ENCODE measurements around the gene PRPF19. TPM values are rescaled to one million over a fixed set of nuclear protein-coding genes. Genes with fewer than 3 reads are reported as not detected.

PRPF19 gene
- total RNA-seq, 2 experiments from 2014 or later: 120 to 153 TPM

DNA sequence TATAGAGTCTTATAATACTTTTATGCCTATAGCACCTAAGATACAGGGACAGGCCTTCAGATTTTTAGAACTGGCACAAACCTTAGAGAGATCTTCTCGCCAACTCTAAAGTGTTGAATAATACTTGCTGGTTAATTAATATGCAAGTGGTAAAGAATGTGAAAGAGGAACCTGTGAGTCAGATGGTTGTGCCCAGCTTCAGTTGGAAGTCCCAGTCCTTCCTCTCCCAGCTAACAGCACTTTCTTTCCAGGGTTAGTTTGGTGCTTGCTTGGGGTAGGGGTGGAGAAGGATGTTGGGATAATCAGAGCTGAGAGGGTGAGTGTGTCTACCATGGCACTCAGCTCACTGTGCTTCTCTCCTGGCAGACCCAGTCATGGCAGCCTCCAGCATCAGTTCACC lies 12.9 kb upstream of the PRPF19 start:
- H3K36me3 ChIP-seq (ENCODE audit: insufficient read depth, low read length): peaks cover 79% of the 10 kb centered on the region
- no peak overlapping the region for H3K27ac ChIP-seq (ENCODE audit: low read depth, low read length, poor library complexity, severe bottlenecking)
- TF ChIP-seq, protein P1, sequence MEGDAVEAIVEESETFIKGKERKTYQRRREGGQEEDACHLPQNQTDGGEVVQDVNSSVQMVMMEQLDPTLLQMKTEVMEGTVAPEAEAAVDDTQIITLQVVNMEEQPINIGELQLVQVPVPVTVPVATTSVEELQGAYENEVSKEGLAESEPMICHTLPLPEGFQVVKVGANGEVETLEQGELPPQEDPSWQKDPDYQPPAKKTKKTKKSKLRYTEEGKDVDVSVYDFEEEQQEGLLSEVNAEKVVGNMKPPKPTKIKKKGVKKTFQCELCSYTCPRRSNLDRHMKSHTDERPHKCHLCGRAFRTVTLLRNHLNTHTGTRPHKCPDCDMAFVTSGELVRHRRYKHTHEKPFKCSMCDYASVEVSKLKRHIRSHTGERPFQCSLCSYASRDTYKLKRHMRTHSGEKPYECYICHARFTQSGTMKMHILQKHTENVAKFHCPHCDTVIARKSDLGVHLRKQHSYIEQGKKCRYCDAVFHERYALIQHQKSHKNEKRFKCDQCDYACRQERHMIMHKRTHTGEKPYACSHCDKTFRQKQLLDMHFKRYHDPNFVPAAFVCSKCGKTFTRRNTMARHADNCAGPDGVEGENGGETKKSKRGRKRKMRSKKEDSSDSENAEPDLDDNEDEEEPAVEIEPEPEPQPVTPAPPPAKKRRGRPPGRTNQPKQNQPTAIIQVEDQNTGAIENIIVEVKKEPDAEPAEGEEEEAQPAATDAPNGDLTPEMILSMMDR (conservative IDR thresholded peaks at IDR 0.05; ENCODE audit: low read length): no peak
- no peak for TF ChIP-seq EZH2phosphoT487 (IDR thresholded peaks at IDR 0.05; ENCODE audit: borderline replicate concordance, low read depth, low read length)
- no peak overlapping the region for H2AFZ ChIP-seq (ENCODE audit: low read length)
- H4K20me1 ChIP-seq (ENCODE audit: insufficient read depth, low read length): peaks cover 13% of the 10 kb centered on the region; the same call in 1 of the 2 replicates
- CTCF ChIA-PET (ENCODE audit: unreplicated experiment): interaction anchor here (1.5 kb wide), 1 partner anchor 10 kb away, joined by 6 read pairs; no protein-coding TSS in a partner anchor
- peaks cover 55% of the 10 kb centered on the region for H3K79me2 ChIP-seq (ENCODE audit: insufficient read depth, low read depth, low read length)
- H3K4me2 ChIP-seq (ENCODE audit: low read length): peak overlapping the region; percentile 46
- H3K4me3 ChIP-seq (ENCODE audit: low read depth, low read length, poor library complexity, severe bottlenecking): no peak overlapping the region
- POLR2A ChIA-PET: interaction anchor here (0.9 to 1.2 kb wide), 3 partner anchors 12 to 34 kb away, joined by 3 to 5 read pairs (median 4); no protein-coding TSS in a partner anchor
- no peak for DNase-seq (ENCODE audit: low spot score)
- no TSS peak for BruUV-seq (replicated peaks)
- H3K9me3 ChIP-seq (ENCODE audit: low read length): no peaks in the 10 kb centered on the region
- intact Hi-C loops (cut with micrococcal nuclease; ENCODE audit: unreplicated experiment): no loop called here
- peaks cover 40% of the 10 kb centered on the region for H3K4me1 ChIP-seq (ENCODE audit: insufficient read depth, low read length, poor library complexity, severe bottlenecking)
- H3K9me2 ChIP-seq (ENCODE audit: insufficient read depth, low read length): no peaks in the 10 kb centered on the region

DNA sequence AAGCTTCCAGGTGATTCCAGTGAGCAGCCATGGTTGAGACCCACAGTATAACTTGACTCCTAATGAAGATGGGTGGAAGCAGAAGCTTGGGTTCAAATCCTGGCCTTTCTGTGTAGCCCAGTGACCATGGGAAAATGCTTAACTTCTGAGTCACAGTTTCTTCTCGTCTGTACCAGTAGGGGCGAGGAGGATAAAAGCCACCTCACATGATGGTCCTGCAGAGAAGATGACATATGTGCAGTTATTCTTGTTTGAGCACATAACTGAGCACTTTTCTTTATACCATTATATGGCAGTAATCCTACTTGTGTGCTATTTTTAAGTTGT lies 12.5 kb upstream of the PRPF19 start:
- Histone ChIP-seq H4K20me1 (ENCODE audit: insufficient read depth, low read length) (peaks cover 13% of the 10 kb centered on the region; the same call in 1 of the 2 replicates), H2AFZ (ENCODE audit: low read length) (no peak overlapping the region), H3K4me2 (ENCODE audit: low read length) (peak overlapping the region; percentile 46), H3K79me2 (ENCODE audit: insufficient read depth, low read depth, low read length) (peaks cover 57% of the 10 kb centered on the region), H3K36me3 (ENCODE audit: insufficient read depth, low read length) (peaks cover 79% of the 10 kb centered on the region), H3K9me3 (ENCODE audit: low read length) (no peaks in the 10 kb centered on the region), H3K9me2 (ENCODE audit: insufficient read depth, low read length) (no peaks in the 10 kb centered on the region), H3K4me1 (ENCODE audit: insufficient read depth, low read length, poor library complexity, severe bottlenecking) (peaks cover 36% of the 10 kb centered on the region), H3K27ac (ENCODE audit: low read depth, low read length, poor library complexity, severe bottlenecking) (no peak overlapping the region), H3K4me3 (ENCODE audit: low read depth, low read length, poor library complexity, severe bottlenecking) (no peak overlapping the region)
- TF ChIP-seq, protein P1 (conservative IDR thresholded peaks at IDR 0.05; ENCODE audit: low read length): 0 out of 2 replicates have a peak, but pooled peaks have one; percentile 8
- TF ChIP-seq EZH2phosphoT487 (IDR thresholded peaks at IDR 0.05; ENCODE audit: borderline replicate concordance, low read depth, low read length): no peak
- no peak for DNase-seq (ENCODE audit: low spot score)
- intact Hi-C loops (cut with micrococcal nuclease; ENCODE audit: unreplicated experiment): no loop called here
- BruUV-seq (replicated peaks): no TSS peak
- POLR2A ChIA-PET: interaction anchor here (0.9 to 1.2 kb wide), 3 partner anchors 11 to 34 kb away, joined by 3 to 5 read pairs (median 4); no protein-coding TSS in a partner anchor
- CTCF ChIA-PET (ENCODE audit: unreplicated experiment): interaction anchor here (1.5 kb wide), 1 partner anchor 11 kb away, joined by 6 read pairs; no protein-coding TSS in a partner anchor

DNA sequence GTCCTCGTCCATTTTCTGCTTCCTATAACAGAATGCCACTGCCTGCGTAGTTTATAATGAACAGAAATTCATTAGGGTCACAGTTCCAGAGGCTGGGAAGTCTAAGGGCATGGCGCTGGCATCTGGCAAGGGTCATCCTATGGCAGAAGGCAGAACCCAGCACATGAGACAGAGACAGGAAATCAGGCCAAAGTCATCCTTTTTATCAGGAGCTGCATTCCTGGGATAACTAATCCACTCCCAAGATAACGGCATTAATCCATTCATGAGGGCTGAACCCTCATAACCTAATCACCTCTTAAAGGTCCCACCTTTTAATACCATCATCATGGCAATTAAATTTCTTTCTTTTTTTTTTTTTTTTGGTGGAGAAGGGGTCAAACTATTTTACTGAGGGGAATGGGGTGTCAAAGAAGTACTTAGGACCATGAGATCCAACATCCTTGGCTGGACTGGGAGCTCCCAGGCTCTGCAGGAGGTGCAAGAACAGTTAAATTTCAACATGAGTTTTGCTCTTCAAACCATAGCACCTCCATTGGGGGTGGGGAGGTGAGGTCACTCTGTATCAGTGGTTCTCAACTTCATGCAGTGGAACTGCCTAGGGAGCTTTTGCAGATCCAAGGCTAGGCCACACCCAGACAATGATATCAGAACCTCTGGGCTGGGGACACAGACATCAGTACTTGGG lies 12.0 kb upstream of the PRPF19 start:
- TF ChIP-seq, protein P1 (conservative IDR thresholded peaks at IDR 0.05; ENCODE audit: low read length): no peak
- TF ChIP-seq EZH2phosphoT487 (IDR thresholded peaks at IDR 0.05; ENCODE audit: borderline replicate concordance, low read depth, low read length): no peak
- Histone ChIP-seq H3K4me2 (ENCODE audit: low read length) (peak overlapping the region; percentile 46; the same call in 1 of the 2 replicates), H3K4me1 (ENCODE audit: insufficient read depth, low read length, poor library complexity, severe bottlenecking) (peaks cover 35% of the 10 kb centered on the region), H4K20me1 (ENCODE audit: insufficient read depth, low read length) (peaks cover 13% of the 10 kb centered on the region; the same call in 1 of the 2 replicates), H3K79me2 (ENCODE audit: insufficient read depth, low read depth, low read length) (peaks cover 57% of the 10 kb centered on the region), H3K4me3 (ENCODE audit: low read depth, low read length, poor library complexity, severe bottlenecking) (no peak overlapping the region), H3K9me3 (ENCODE audit: low read length) (no peaks in the 10 kb centered on the region), H3K36me3 (ENCODE audit: insufficient read depth, low read length) (peaks cover 75% of the 10 kb centered on the region), H3K27ac (ENCODE audit: low read depth, low read length, poor library complexity, severe bottlenecking) (no peak overlapping the region), H2AFZ (ENCODE audit: low read length) (no peak overlapping the region), H3K9me2 (ENCODE audit: insufficient read depth, low read length) (no peaks in the 10 kb centered on the region)
- ChIA-PET CTCF (ENCODE audit: unreplicated experiment) (interaction anchor here (1.5 kb wide), 1 partner anchor 11 kb away, joined by 6 read pairs; no protein-coding TSS in a partner anchor), POLR2A (interaction anchor here (0.9 to 1.2 kb wide), 2 partner anchors 11 to 14 kb away, joined by 3 to 4 read pairs; no protein-coding TSS in a partner anchor)
- no TSS peak for BruUV-seq (replicated peaks)
- DNase-seq (ENCODE audit: low spot score): no peak
- intact Hi-C loops (cut with micrococcal nuclease; ENCODE audit: unreplicated experiment): no loop called here

Measured in OCI-LY7 (cell line).